CD4-positive, alpha-beta T cell (primary cell): ENCODE measurements around the gene KMT2C. TPM values are rescaled to one million over a fixed set of nuclear protein-coding genes. Genes with fewer than 3 reads are reported as not detected.

Experiments used
- ATAC-seq: fragments of 200-7000 bp; cut with Tn5 transposase; one replicate; pipeline ENCODE4 v1.10.0; 2022; ENCODE audit warnings: mild to moderate bottlenecking; ENCODE audit not compliant: poor library complexity
- CTCF ChIA-PET: fragments of 350-600 bp; sonication (Branson Sonifier 250); formaldehyde crosslinking; loops from one replicate; lab custom pipeline; 2021; ENCODE audit warnings: antibody characterized with exemption, inconsistent platforms; lab: Charles Lee
- POLR2A ChIA-PET: fragments of 350-600 bp; sonication (Branson Sonifier 250); formaldehyde crosslinking; loops from one replicate; lab custom pipeline; 2021; ENCODE audit warnings: antibody characterized with exemption, inconsistent platforms; lab: Charles Lee
- DNase-seq, 14 experiments: peaks; one replicate each; pipeline ENCODE4 v3.0.0-alpha.2; 2013 to 2020; ENCODE audit warnings: mixed read lengths in 2 of 14
- H3K27ac ChIP-seq, 2 donors: one replicate each; pipeline versions ENCODE4 v1.5.1 to v1.7.0; 2013; ENCODE audit warnings: low read length in 2 of 2, low read depth in 1 of 2, mild to moderate bottlenecking in 1 of 2
- H3K27me3 ChIP-seq, 2 experiments: 1 replicate in 1 of 2; 2 replicates in 1 of 2; pipeline versions ENCODE4 v1.6.1 to v1.7.0; 2013; ENCODE audit warnings: low read length in 2 of 2, control low read depth in 1 of 2, mild to moderate bottlenecking in 1 of 2, moderate library complexity in 1 of 2; ENCODE audit not compliant: insufficient read depth in 2 of 2, control insufficient read depth in 1 of 2
- H3K36me3 ChIP-seq: one replicate; pipeline ENCODE4 v1.6.1; 2013; ENCODE audit warnings: low read length, control low read depth; ENCODE audit not compliant: insufficient read depth
- H3K4me1 ChIP-seq: one replicate; pipeline ENCODE4 v1.6.1; 2013; ENCODE audit warnings: low read length, control low read depth; ENCODE audit not compliant: insufficient read depth
- H3K4me3 ChIP-seq: one replicate; pipeline ENCODE4 v1.5.1; 2013; ENCODE audit warnings: mild to moderate bottlenecking, low read length, moderate library complexity
- H3K9me3 ChIP-seq, 2 experiments: 1 replicate in 1 of 2; 2 replicates in 1 of 2; pipeline versions ENCODE4 v1.6.1 to v1.7.0; 2013; ENCODE audit warnings: low read length in 2 of 2, mild to moderate bottlenecking in 2 of 2, control low read depth in 1 of 2, moderate library complexity in 1 of 2; ENCODE audit not compliant: control insufficient read depth in 1 of 2, insufficient read depth in 1 of 2
- H3K27ac Mint-ChIP-seq: one replicate; pipeline ENCODE4 v1.8.0; 2020; ENCODE audit warnings: mixed read lengths
- H3K27me3 Mint-ChIP-seq: one replicate; pipeline ENCODE4 v1.8.0; 2021; ENCODE audit warnings: mixed read lengths
- H3K36me3 Mint-ChIP-seq: one replicate; pipeline ENCODE4 v1.8.0; 2021; ENCODE audit warnings: low read depth, mixed read lengths
- H3K4me1 Mint-ChIP-seq: one replicate; pipeline ENCODE4 v1.8.0; 2021; ENCODE audit warnings: low read depth, mixed read lengths
- H3K4me3 Mint-ChIP-seq: one replicate; pipeline ENCODE4 v1.8.0; 2020; ENCODE audit warnings: mild to moderate bottlenecking, mixed read lengths
- H3K9me3 Mint-ChIP-seq: one replicate; pipeline ENCODE4 v1.8.0; 2020; ENCODE audit warnings: mixed read lengths
- intact Hi-C, 2 experiments: fragments of 100-400 bp; cut with DNase I in 1 of 2; cut with micrococcal nuclease in 1 of 2; formaldehyde crosslinking; loops; one replicate each; pipeline versions ENCODE4 v1.15.1 to v1.9.0; 2023 to 2025; cut with DNase I, micrococcal nuclease
- total RNA-seq, 174 experiments: library from RNA in 2 of 174; stranded (reverse) in 2 of 174; gene quantifications; one replicate each; pipeline ENCODE4 v1.2.3 and lab custom pipeline; 2021 to 2026
- TF ChIP-seq, protein P1 (sequence below): fragments of 200-600 bp; IDR thresholded peaks from one replicate; pipeline ENCODE4 v1.8.0; 2022; ENCODE audit warnings: antibody characterized with exemption, mild to moderate bottlenecking

Gene KMT2C
- total RNA-seq, 2 experiments from 2014 or later, result 113 to 118 TPM

DNA sequence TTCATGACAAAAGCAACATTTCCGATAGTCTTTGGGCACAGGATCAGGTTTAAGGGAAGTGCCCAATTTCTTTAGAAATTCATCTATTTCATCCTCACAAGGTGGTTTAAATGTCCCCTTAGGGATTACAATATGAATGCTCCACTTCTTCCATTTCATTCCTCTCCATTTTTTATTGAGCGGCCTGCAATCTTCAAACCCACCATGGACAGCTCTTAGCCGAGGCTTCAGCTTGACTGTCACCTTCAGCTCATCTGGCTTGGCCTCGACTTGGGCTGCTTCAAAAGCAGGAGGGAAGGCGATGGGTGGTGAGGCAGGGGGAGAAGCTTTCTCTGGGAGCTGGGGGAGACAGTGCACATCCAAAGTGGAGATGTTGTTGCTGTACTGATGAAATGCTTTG, 287.1 kb downstream of the KMT2C start:
- Mint-ChIP-seq H3K9me3 (no peaks in the 10 kb centered on the region), H3K36me3 (peaks cover 74% of the 10 kb centered on the region), H3K27ac (peak overlapping the region; percentile 53), H3K4me3 (no peak overlapping the region), H3K4me1 (peaks cover 34% of the 10 kb centered on the region), H3K27me3 (no peaks in the 10 kb centered on the region)
- Histone ChIP-seq H3K4me3 (no peak overlapping the region), H3K9me3 (no peaks in the 10 kb centered on the region), H3K27ac (no peak overlapping the region), H3K27me3 (no peaks in the 10 kb centered on the region), H3K36me3 (peaks cover 72% of the 10 kb centered on the region), H3K4me1 (peaks cover 28% of the 10 kb centered on the region)
- POLR2A ChIA-PET, result no interaction called here
- intact Hi-C loops, result loop anchor here (5.0 to 10.0 kb wide), 4 partner anchors 71 to 574 kb away; partner anchors contain the start of gene PRKAG2 (in 1 of the 2)
- DNase-seq (no peak), ATAC-seq (no peak)
- TF ChIP-seq, protein P1, sequence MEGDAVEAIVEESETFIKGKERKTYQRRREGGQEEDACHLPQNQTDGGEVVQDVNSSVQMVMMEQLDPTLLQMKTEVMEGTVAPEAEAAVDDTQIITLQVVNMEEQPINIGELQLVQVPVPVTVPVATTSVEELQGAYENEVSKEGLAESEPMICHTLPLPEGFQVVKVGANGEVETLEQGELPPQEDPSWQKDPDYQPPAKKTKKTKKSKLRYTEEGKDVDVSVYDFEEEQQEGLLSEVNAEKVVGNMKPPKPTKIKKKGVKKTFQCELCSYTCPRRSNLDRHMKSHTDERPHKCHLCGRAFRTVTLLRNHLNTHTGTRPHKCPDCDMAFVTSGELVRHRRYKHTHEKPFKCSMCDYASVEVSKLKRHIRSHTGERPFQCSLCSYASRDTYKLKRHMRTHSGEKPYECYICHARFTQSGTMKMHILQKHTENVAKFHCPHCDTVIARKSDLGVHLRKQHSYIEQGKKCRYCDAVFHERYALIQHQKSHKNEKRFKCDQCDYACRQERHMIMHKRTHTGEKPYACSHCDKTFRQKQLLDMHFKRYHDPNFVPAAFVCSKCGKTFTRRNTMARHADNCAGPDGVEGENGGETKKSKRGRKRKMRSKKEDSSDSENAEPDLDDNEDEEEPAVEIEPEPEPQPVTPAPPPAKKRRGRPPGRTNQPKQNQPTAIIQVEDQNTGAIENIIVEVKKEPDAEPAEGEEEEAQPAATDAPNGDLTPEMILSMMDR, result no peak
- CTCF ChIA-PET, result no interaction called here

DNA sequence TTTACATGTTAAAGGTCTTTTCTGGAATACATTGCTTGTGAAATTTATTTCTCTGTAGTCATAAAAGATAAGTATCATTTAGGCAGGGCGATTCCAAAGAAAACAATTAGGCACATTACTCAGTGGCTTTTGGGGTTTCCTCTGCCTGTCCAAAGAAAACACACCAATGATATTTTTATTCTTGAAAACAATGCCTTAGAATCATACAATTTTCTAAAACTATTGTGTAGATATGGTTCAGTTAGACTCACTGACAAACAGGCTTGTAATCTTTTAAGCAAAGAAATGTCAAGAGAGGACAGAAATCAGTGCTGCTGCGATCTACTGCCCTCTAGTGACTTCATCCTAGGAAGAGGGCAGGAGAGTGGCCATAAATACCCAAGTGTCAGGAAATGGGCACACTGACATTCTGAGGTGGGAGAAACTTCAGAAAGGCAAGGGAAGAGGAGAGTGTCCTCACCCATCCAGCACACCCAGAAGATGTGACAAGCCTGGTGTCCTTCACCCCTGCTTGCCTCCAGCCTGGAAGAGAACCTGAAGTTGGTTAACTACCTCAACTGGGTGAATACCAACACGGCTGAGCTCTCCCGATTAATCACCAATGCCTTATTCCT, 289.8 kb downstream of the KMT2C start:
- ATAC-seq (no peak), DNase-seq (peak in 11 of 14 experiments; percentile 17 to 69 (median 30))
- H3K36me3 ChIP-seq, result peaks cover 48% of the 10 kb centered on the region
- peaks cover 62% of the 10 kb centered on the region for H3K36me3 Mint-ChIP-seq
- POLR2A ChIA-PET, result interaction anchor here (1.0 to 3.8 kb wide), 3 partner anchors 21 to 269 kb away, joined by 3 to 29 read pairs (median 15); partner anchors contain the start of genes GALNT11 and PRKAG2
- H3K4me3 ChIP-seq, result no peak overlapping the region
- TF ChIP-seq, protein P1, result peak; percentile 66
- H3K27me3 Mint-ChIP-seq, result no peaks in the 10 kb centered on the region
- H3K27me3 ChIP-seq, result no peaks in the 10 kb centered on the region
- H3K4me1 ChIP-seq, result peaks cover 43% of the 10 kb centered on the region
- H3K4me1 Mint-ChIP-seq, result peaks cover 48% of the 10 kb centered on the region
- H3K4me3 Mint-ChIP-seq, result peak overlapping the region; percentile 50
- intact Hi-C loops, result loop anchor here (1.0 to 10.0 kb wide), 7 partner anchors 69 to 571 kb away; partner anchors contain the start of gene PRKAG2 (in 1 of the 2)
- H3K27ac ChIP-seq, result peak overlapping the region; percentile 26 to 77
- H3K9me3 Mint-ChIP-seq, result no peaks in the 10 kb centered on the region
- H3K27ac Mint-ChIP-seq, result peak overlapping the region; percentile 96
- CTCF ChIA-PET, result interaction anchor here (0.9 to 2.2 kb wide), 3 partner anchors 10 to 561 kb away, joined by 3 to 6 read pairs (median 3); no protein-coding TSS in a partner anchor
- H3K9me3 ChIP-seq, result no peaks in the 10 kb centered on the region

DNA sequence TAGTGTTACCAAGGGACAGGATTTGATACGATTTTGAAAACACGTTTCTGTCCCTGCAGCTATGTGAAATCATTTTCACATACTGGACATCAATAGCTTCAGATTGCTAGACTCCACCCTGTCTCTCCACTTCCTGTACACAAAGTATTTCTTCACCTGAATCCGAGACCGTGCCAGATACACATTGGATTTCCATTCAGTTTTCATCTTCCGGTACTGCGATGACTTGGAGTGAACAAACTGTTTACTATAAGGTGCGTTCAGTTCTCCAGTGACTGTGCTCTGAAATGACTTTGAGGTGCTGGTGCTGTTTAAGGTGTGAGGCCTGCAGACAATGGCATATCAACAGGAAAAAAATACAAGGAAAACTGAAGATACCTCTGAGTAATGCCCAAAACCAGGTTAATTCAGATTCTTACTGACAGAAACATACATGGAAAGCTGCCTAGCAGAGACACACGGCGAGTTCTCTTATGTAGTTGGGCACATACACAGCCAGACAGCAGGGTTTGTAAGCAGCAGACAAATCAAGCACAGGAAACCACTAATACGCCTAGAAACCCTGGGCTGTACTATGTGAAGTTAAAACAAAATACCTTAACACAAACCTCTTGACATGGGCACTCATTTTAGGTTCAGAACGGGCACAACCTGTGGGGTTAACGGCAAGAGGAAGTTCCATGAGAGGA, 291.1 kb downstream of the KMT2C start:
- ChIA-PET POLR2A (interaction anchor here (0.9 to 3.8 kb wide), 11 partner anchors 8 to 319 kb away, joined by 3 to 29 read pairs (median 5); partner anchors contain the start of genes GALNT11 and PRKAG2), CTCF (interaction anchor here (0.8 to 2.2 kb wide), 5 partner anchors 8 to 562 kb away, joined by 3 to 6 read pairs (median 3); partner anchors contain the start of gene GALNT11)
- Histone ChIP-seq H3K4me1 (peaks cover 43% of the 10 kb centered on the region), H3K27ac (peak overlapping the region; percentile 26 to 77), H3K27me3 (no peaks in the 10 kb centered on the region), H3K9me3 (no peaks in the 10 kb centered on the region), H3K36me3 (peaks cover 48% of the 10 kb centered on the region), H3K4me3 (peak overlapping the region; percentile 9)
- TF ChIP-seq, protein P1, result no peak
- no peaks in the 10 kb centered on the region for H3K9me3 Mint-ChIP-seq
- ATAC-seq, result peak; percentile 83
- H3K27me3 Mint-ChIP-seq, result no peaks in the 10 kb centered on the region
- peaks cover 64% of the 10 kb centered on the region for H3K36me3 Mint-ChIP-seq
- H3K27ac Mint-ChIP-seq, result peak overlapping the region; percentile 96
- peak overlapping the region; percentile 42 for H3K4me3 Mint-ChIP-seq
- peak in 10 of 14 experiments; percentile 5 to 62 (median 25) for DNase-seq
- peaks cover 54% of the 10 kb centered on the region for H3K4me1 Mint-ChIP-seq
- intact Hi-C loops, result loop anchor here (1.0 to 10.0 kb wide), 6 partner anchors 67 to 570 kb away; partner anchors contain the start of genes GALNT11 (in 1 of the 2) and PRKAG2 (in 1 of the 2)
